ENCODE data around the gene PLA2G4D. TPM values are rescaled to one million over a fixed set of nuclear protein-coding genes. Genes with fewer than 3 reads are reported as not detected.

The PLA2G4D gene
- polyA plus RNA-seq, 1 of the 3 experiments (the other 2 are of a cell fraction), result not detected

DNA sequence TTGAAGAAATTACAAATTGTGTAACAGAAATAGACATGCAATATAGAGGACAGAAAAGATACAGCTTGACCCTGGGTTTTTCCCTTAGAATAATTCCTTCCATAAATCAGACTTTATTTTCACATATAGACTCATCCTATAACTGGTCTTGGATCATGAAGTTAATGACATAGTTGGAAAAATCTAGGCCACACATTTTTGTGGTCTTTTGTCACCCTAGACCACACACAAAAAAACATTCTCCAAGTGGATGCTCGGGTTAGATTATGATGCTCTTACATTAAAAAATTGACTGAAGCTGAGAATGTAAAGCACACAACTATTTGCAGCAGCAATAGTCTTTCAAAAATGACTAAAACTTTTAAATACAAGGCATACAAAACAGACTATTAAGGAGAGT is 7.5 kb upstream of the PLA2G4D start (continued):
- TF ChIP-seq, protein P1, sequence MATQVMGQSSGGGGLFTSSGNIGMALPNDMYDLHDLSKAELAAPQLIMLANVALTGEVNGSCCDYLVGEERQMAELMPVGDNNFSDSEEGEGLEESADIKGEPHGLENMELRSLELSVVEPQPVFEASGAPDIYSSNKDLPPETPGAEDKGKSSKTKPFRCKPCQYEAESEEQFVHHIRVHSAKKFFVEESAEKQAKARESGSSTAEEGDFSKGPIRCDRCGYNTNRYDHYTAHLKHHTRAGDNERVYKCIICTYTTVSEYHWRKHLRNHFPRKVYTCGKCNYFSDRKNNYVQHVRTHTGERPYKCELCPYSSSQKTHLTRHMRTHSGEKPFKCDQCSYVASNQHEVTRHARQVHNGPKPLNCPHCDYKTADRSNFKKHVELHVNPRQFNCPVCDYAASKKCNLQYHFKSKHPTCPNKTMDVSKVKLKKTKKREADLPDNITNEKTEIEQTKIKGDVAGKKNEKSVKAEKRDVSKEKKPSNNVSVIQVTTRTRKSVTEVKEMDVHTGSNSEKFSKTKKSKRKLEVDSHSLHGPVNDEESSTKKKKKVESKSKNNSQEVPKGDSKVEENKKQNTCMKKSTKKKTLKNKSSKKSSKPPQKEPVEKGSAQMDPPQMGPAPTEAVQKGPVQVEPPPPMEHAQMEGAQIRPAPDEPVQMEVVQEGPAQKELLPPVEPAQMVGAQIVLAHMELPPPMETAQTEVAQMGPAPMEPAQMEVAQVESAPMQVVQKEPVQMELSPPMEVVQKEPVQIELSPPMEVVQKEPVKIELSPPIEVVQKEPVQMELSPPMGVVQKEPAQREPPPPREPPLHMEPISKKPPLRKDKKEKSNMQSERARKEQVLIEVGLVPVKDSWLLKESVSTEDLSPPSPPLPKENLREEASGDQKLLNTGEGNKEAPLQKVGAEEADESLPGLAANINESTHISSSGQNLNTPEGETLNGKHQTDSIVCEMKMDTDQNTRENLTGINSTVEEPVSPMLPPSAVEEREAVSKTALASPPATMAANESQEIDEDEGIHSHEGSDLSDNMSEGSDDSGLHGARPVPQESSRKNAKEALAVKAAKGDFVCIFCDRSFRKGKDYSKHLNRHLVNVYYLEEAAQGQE (IDR thresholded peaks at IDR 0.05; ENCODE audit: low read depth, low read length), result no peak
- no peak for TF ChIP-seq RXRA (IDR thresholded peaks at IDR 0.05; ENCODE audit: borderline replicate concordance, low read depth)
- no peak for TF ChIP-seq FOXM1 (IDR thresholded peaks at IDR 0.05; ENCODE audit: low read depth)
- no peak for TF ChIP-seq SIN3A (IDR thresholded peaks at IDR 0.05; ENCODE audit: borderline replicate concordance, low read depth, low read length)
- no peak for TF ChIP-seq RCOR1 (IDR thresholded peaks at IDR 0.05; ENCODE audit: low read length)
- TF ChIP-seq, protein P2, sequence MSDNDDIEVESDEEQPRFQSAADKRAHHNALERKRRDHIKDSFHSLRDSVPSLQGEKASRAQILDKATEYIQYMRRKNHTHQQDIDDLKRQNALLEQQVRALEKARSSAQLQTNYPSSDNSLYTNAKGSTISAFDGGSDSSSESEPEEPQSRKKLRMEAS (IDR thresholded peaks at IDR 0.05; ENCODE audit: low read depth), result no peak

DNA sequence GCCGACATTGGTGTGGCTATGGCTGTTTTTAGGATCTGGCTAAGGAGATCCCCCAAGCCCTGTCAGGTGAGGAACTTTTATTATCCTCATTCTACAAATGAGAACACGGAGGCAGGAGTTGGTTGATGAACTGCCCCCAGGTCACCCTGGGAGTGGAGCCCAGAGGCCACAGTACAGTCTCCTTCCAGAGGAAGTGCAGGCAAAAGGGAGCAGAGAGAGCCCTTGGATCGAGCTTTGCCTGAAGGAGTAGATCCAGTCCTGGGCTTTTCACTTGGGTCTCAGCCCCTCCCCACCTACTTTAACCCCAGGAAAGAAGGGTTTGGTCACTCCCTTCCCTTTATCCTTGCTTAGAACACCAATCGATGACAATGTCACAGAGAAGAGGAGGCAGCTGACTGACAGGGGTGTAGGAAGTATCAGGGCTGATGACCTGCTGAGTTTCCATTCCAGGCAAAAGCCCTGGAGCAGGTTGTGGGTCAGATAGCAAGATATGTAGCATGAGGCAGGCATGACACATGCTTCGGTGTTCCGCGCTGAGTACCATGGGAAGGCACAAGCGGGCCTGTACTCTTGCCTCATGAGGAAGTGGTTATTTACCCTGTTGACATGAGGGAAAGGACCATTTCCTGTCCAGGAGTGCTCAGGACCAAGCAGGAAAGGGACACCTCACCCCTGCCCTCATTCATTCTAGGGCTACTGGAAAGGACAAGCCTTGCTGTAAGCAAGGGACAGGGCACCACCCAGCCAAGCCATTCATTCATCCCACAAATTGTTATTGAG is 5.8 kb upstream of the PLA2G4D start:
- 74% methylated on average over 5 of the region's 8 CpGs for WGBS (ENCODE audit: low lambda C conversion rate)
- H4K20me1 ChIP-seq (ENCODE audit: insufficient read depth), result no peaks in the 10 kb centered on the region
- POLR2A ChIA-PET, result no interaction called here
- no peaks in the 10 kb centered on the region for H3K36me3 ChIP-seq (replicated peaks in 1 of 2; ENCODE audit: control insufficient read depth in 1 of 2, insufficient read depth in 2 of 2, low read length in 1 of 2)
- H3K9ac ChIP-seq, result no peak overlapping the region
- no peak overlapping the region for H3K27ac ChIP-seq (ENCODE audit: low read depth in 2 of 2, low read length in 1 of 2)
- no peak overlapping the region for H3K4me2 ChIP-seq
- DNase-seq, result no peak
- no peaks in the 10 kb centered on the region for H3K27me3 ChIP-seq (ENCODE audit: insufficient read depth)
- CTCF ChIA-PET, result interaction anchor here (5.0 kb wide), 1 partner anchor 16 kb away, joined by 28 read pairs; no protein-coding TSS in a partner anchor
- no peaks in the 10 kb centered on the region for H3K79me2 ChIP-seq (ENCODE audit: insufficient read depth)
- H3K4me3 ChIP-seq (ENCODE audit: low read depth in 2 of 2, low read length in 1 of 2), result no peak overlapping the region
- no peaks in the 10 kb centered on the region for H3K9me3 ChIP-seq
- H2AFZ ChIP-seq (ENCODE audit: low read depth), result no peak overlapping the region
- H3K9me2 ChIP-seq, result no peaks in the 10 kb centered on the region
- no peak for TF ChIP-seq EZH2phosphoT487 (IDR thresholded peaks at IDR 0.05; ENCODE audit: borderline replicate concordance, low read depth)
- peaks cover 3% of the 10 kb centered on the region for H3F3A ChIP-seq (replicated peaks; ENCODE audit: insufficient read depth)
- 0 out of 4 replicates have a peak, but pooled peaks cover 0 to 6% of the 10 kb centered on the region in 2 experiments for H3K4me1 ChIP-seq (ENCODE audit: control insufficient read depth in 1 of 2, insufficient read depth in 2 of 2, low read depth in 1 of 2, low read length in 1 of 2)

DNA sequence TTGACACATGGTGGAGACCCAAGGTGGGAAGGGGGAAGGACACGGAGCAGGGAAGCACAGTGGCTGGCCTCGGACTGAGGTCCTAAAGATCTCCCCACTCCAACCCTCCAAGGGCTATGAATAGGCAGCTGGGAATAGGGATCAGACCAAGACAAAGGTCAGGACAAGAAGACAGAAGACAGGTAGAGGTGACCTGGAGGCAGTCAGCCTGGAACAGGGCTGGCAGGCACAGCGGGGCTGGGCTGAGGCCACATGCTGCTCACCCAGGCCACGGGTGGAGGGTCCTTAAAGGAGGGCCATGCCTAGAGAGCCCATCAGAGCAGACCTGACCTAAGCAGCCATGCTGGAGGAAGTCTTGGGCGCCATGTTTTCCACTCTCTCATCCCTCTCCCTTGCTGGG is 2.7 kb upstream of the PLA2G4D start:
- ChIA-PET POLR2A (no interaction called here), CTCF (interaction anchor here (1.0 to 5.0 kb wide), 2 partner anchors 13 to 41 kb away, joined by 3 to 28 read pairs; no protein-coding TSS in a partner anchor)
- Histone ChIP-seq H3K4me3 (ENCODE audit: low read depth in 2 of 2, low read length in 1 of 2) (no peak overlapping the region), H3K79me2 (ENCODE audit: insufficient read depth) (no peaks in the 10 kb centered on the region), H3K27ac (ENCODE audit: low read depth in 2 of 2, low read length in 1 of 2) (no peak overlapping the region), H3F3A (replicated peaks; ENCODE audit: insufficient read depth) (peaks cover 2% of the 10 kb centered on the region), H3K27me3 (ENCODE audit: insufficient read depth) (no peaks in the 10 kb centered on the region), H4K20me1 (ENCODE audit: insufficient read depth) (no peaks in the 10 kb centered on the region), H3K4me2 (no peak overlapping the region), H3K9me2 (no peaks in the 10 kb centered on the region), H3K36me3 (replicated peaks in 1 of 2; ENCODE audit: control insufficient read depth in 1 of 2, insufficient read depth in 2 of 2, low read length in 1 of 2) (no peaks in the 10 kb centered on the region), H2AFZ (ENCODE audit: low read depth) (no peak overlapping the region), H3K9ac (no peak overlapping the region), H3K4me1 (ENCODE audit: control insufficient read depth in 1 of 2, insufficient read depth in 2 of 2, low read depth in 1 of 2, low read length in 1 of 2) (peaks cover 10 to 12% of the 10 kb centered on the region in 2 experiments; a peak in 3 of 4 replicates), H3K9me3 (no peaks in the 10 kb centered on the region)
- no peak for DNase-seq
- no peak for TF ChIP-seq YY1 (IDR thresholded peaks at IDR 0.05; ENCODE audit: low read depth)
- TF ChIP-seq, protein P3, sequence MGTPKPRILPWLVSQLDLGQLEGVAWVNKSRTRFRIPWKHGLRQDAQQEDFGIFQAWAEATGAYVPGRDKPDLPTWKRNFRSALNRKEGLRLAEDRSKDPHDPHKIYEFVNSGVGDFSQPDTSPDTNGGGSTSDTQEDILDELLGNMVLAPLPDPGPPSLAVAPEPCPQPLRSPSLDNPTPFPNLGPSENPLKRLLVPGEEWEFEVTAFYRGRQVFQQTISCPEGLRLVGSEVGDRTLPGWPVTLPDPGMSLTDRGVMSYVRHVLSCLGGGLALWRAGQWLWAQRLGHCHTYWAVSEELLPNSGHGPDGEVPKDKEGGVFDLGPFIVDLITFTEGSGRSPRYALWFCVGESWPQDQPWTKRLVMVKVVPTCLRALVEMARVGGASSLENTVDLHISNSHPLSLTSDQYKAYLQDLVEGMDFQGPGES (IDR thresholded peaks at IDR 0.05; ENCODE audit: low read depth, low read length), result no peak
- no peak for TF ChIP-seq RFX5 (IDR thresholded peaks at IDR 0.05; ENCODE audit: low read length)
- 55% methylated on average over 5 of the region's 5 CpGs for WGBS (ENCODE audit: low lambda C conversion rate)

Measured in SK-N-SH (cell line).